Measurements from ENCODE around the gene EMX1.

EMX1 gene

GRCh38 chr2:72917138-72917876 lies at the start of gene EMX1:
TSS of gene EMX1 (plus strand) at chr2:72917519. CDS start at chr2:72917853, 334 bp downstream.
- peak; percentile 64 for DNase-seq

DNA sequence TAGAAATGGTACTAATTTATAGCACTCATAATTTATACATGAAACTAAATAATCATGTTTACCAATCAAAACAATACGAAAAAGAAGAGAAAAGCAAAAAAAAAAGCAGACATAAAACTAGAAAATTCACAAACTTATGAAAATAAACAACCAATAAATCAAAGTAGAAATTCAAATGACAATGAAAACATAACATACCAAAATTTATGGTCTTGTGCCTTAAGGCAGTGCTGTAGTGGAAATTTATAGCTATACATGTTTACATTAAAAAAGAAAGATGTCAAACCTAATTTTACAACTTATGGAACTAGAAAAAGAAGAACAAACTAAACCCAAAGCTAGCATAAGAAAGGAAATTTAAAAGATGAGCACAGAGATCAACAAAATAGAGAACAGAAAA lies 46.3 kb upstream of the EMX1 start:
- DNase-seq: no peak

DNA sequence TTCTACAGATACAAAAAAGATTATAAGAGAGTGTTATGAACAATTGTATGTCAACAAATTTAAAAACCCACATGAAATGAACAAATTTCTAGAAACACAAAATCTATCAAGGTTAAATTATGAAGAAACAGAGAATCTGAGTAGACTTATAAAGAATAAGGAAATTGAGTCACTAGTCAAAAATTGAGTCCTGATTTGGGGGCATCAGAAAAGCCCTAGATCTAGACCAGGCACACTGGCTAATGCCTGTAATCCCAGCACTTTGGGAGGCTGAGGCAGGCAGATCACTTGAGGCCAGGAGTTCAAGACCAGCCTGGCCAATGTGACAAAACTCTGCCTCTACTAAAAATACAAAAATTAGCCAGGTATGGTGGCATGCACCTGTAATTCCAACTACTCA lies 45.4 kb upstream of the EMX1 start:
- no peak for DNase-seq

- DNase-seq: peak; percentile 25
Measured at GRCh38 chr2:72883356-72883962, 33.9 kb upstream of the EMX1 start.

DNA sequence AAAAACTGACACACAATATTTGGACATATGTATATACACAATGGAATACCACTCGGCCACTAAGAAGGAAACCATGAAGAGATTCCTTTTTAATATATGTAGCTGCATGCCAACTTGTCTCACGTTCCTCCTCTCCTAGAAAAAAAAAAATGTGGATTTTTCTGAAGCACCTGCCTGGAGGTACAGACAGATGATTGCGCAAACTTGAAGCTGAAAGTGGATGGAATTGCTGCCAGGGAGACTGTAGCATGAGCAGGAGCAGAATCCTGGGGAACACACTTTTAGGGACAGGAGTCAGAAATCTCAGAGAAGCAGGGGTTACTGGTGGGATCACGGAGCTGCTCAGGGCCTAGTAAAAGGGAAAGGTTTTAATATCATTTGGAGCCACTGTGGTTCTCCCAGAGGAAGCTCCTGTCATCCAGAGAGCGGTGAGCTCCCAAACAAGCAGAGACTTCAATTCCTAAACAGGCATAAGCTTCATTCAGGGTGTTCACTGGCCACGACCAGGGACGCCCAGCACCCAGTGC lies 30.8 kb upstream of the EMX1 start:
- DNase-seq: no peak

GRCh38 chr2:72887032-72887739 lies 30.1 kb upstream of the EMX1 start, which contains the start of gene SPR:
TSS of gene SPR (plus strand) at chr2:72887408. CDS start at chr2:72887433, 25 bp downstream.
- DNase-seq: peak; percentile 71

- DNase-seq: peak; percentile 66
Measured at GRCh38 chr2:72887740-72888437, 29.4 kb upstream of the EMX1 start.

DNA sequence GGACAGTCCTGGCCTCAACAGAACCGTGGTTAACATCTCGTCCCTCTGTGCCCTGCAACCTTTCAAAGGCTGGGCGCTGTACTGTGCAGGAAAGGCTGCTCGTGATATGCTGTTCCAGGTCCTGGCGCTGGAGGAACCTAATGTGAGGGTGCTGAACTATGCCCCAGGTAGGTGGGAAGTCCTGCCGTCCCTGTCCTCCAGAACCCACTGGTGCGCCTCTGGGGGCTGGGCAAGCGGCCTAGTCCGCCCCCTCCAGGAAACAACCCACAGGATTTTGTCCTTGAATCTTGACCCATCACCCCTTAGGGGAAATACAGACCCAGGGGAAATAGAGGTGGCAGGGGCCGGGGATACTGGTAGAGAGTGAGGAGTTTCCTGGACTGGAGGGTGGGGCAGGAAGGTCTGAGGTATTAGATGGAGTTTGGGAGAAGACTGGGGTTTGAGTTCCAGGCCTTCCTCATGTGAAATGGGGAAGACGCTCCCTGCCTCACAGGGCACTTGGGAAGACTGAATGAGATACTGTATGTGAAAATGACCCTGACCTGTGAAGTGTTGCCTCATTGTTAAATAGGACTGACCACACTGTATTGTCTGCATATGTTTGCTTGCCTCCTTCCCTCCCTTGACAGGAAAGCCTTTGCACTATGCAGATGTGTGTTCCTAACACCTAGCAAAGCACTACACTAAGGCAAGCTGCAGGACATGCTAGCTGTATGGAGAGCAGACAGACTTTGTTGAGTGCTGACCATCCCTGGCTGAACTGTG lies 28.7 kb upstream of the EMX1 start:
- DNase-seq: no peak

DNA sequence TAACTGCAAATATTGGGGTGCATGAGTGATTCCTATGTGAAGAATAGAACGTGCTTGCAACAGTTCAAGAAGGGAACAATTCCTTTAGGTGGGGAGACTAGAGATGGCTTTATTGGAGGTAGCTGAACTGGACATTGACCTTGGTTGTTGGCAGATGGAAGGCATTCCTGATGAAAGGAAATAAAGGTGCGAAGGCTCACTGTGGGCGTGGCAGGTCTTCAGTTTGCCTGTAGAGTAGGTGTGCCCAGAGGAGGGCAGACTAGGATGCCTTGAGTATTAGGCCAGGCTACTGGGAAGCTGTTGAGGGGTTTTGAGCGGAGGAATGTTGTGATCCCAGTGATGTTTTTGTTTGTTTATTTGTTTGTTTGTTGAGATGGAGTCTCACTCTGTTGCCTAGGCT lies 27.3 kb upstream of the EMX1 start:
- DNase-seq: no peak

DNA sequence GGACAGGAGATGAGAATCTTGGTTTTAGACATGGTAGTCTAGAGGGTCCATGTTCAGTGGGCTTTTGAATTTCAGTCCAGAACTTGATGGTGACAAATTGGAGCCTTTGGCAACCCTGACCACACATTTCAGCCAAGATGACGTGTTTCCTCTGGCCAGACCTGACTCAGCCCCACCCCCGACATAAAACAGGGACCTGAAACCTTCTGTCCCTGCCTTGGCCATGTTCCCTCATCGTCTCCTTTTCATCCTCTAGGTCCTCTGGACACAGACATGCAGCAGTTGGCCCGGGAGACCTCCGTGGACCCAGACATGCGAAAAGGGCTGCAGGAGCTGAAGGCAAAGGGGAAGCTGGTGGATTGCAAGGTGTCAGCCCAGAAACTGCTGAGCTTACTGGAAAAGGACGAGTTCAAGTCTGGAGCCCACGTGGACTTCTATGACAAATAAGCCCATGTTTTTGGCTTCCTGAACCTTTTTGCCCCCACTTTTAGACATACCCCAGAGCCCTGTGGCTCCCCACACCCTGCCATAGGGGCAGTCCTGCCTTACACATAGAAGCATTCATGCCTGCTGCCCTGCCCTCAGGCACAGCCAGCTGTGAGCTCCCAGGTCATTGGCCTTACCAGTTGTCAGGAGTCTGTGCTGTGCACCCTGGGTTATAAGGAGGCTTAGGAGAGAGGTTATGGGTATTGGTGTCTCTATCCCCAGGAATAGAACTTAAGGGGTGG lies 26.1 kb upstream of the EMX1 start:
- DNase-seq: no peak

- peak; percentile 60 for DNase-seq
Measured at GRCh38 chr2:72892506-72893173, 24.7 kb upstream of the EMX1 start.

DNA sequence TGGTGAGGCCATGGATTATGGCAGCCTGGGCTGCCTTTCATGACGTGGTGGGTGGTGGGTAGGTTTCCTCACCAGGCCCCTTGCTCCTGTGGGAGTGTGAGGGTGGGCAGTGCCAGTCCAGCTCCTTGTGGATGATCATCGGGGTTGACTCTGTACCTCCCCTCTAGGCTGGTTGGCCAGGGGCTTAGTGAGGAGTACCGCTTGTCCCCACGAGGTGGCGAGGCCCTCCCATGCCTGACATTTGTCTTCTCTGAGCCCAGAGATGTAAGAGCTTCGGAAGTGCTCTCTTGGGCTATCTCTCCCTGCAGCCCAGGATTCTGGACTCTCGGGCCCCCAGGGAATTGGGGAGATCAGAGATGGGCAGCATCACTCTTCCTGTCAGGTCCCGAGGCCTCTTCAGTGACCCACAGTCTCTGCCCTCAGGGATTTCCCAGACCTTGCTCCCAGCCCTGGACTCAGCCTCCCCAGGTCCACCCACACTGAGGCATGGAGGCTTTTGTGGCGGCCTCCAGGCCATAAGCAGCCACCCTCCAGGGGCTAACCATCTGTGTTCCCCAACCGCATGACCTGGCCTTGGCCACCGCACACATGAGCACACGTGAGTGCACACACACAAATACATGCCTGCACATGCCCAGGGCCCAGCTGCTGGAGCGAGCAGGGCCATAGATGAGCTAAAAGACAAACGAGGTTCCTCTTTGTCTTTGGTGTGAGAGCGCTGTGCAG lies 23.6 kb upstream of the EMX1 start:
- peak; percentile 35 for DNase-seq

GRCh38 chr2:72894514-72894913 lies 22.8 kb upstream of the EMX1 start:
- DNase-seq: no peak

GRCh38 chr2:72895154-72895553 lies 22.2 kb upstream of the EMX1 start:
- DNase-seq: no peak

DNA sequence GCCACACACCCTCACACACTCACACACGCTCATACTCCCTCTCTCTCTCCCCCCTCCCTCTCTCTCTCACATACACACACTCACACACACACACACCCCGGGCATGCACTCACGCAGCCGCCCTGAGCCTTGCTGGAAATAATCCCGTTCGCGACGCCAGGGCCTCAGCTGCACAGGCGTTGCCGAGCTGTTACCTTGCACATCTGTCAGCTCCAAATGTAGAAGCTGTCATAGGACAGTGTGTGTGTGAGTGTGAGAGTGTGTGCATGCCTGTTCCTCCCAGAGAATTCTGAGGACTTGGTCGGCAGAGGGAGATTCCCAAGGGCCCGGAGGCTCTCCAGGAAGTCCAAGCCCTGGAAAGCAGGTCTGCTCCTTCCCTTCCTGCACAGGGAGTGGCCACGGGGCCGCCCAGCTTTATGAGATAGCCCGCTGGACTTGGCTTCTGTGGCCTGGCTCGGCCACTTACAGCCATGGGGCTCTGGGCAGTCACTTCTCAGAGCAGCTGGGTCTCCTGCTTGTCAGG lies 21.5 kb upstream of the EMX1 start:
- DNase-seq: no peak

DNA sequence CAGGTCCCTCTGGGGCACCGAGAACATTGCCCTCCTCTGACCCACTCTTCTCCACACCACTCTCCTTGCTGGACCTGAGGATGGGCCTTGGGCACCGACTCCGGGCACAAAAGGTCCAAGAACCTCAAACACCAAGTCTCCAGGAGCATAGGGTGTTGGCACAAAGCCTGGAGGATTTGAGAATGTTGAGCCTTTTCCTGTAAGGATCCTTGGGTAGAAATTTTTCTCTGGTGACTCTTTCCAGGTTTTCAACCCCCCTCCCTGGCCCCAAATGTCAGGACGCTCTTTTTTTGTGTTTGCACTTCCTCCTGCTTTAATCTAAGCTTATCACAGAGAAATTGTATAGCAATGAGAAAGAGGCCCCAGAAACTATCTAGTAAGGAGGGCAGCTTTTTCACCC lies 20.9 kb upstream of the EMX1 start:
- DNase-seq: no peak

- DNase-seq: no peak
Measured at GRCh38 chr2:72897785-72898584, 19.3 kb upstream of the EMX1 start.

- DNase-seq: no peak
Measured at GRCh38 chr2:72898585-72898906, 18.8 kb upstream of the EMX1 start.

GRCh38 chr2:72900191-72900825 lies 17.0 kb upstream of the EMX1 start:
- no peak for DNase-seq

Data from stimulated activated CD4-positive, alpha-beta T cell treated with anti-CD3 and anti-CD28 coated beads, Interleukin-4, amount 100 ng/mL, for 1 hour (primary cell).